Vagina (tissue), 2 donors: ENCODE data around the gene SLC17A5. TPM values are rescaled to one million over a fixed set of nuclear protein-coding genes. Genes with fewer than 3 reads are reported as not detected.

ENCODE experiments used
- DNase-seq, 2 donors: peaks; one replicate each; pipeline ENCODE4 v3.0.0-alpha.2; 2017; ENCODE audit errors: extremely low spot score in 2 of 2
- H3K27ac ChIP-seq: fragments of 200-600 bp; sonication (generic); one replicate; pipeline ENCODE4 v1.5.1; 2019
- H3K27me3 ChIP-seq: fragments of 200-600 bp; sonication (generic); one replicate; pipeline ENCODE4 v1.5.1; 2019
- H3K36me3 ChIP-seq, 2 donors: fragments of 200-600 bp; sonication (generic); one replicate each; pipeline ENCODE4 v1.5.1; 2017 to 2019
- H3K4me1 ChIP-seq: fragments of 200-600 bp; sonication (generic); one replicate; pipeline ENCODE4 v1.5.1; 2019
- H3K4me3 ChIP-seq, 2 donors: fragments of 200-600 bp; sonication (generic); 1 replicate in 1 of 2; 2 replicates in 1 of 2; pipeline ENCODE4 v1.5.1; 2016 to 2019
- H3K9me3 ChIP-seq: fragments of 200-600 bp; sonication (generic); one replicate; pipeline ENCODE4 v1.5.1; 2019
- CTCF ChIP-seq, 3 experiments: fragments of 450-650 bp in 2 of 3; fragments of 200-600 bp in 1 of 3; sonication (generic) in 1 of 3; IDR thresholded peaks; one replicate each; pipeline ENCODE4 v1.5.1; 2017 to 2019; ENCODE audit warnings: antibody characterized with exemption in 3 of 3, mild to moderate bottlenecking in 2 of 3, moderate library complexity in 2 of 3
- POLR2A ChIP-seq, 2 donors: fragments of 450-650 bp; IDR thresholded peaks; one replicate each; pipeline ENCODE4 v1.6.1; 2017; ENCODE audit warnings: antibody characterized with exemption in 2 of 2, mild to moderate bottlenecking in 2 of 2, moderate library complexity in 2 of 2
- POLR2AphosphoS5 ChIP-seq, 2 donors: sonication (generic); formaldehyde crosslinking; IDR thresholded peaks; one replicate each; pipeline ENCODE4 v1.9.0; 2017; ENCODE audit warnings: antibody characterized with exemption in 2 of 2, mild to moderate bottlenecking in 2 of 2, low read depth in 1 of 2; ENCODE audit not compliant: insufficient read depth in 1 of 2
- intact Hi-C: fragments of 100-400 bp; cut with DNase I; formaldehyde crosslinking; loops from one replicate; pipeline ENCODE4 v1.15.1; 2023
- small RNA-seq: library from RNA; depleted of rRNA; stranded (forward); fragments of <200 nt; gene quantifications from one replicate; pipeline ENCODE3, GENCODE V24; 2016
- total RNA-seq: library from RNA; depleted of rRNA; stranded (reverse); fragments of >200 nt; gene quantifications from one replicate; pipeline ENCODE4 v1.2.3, GENCODE V29; 2016

The SLC17A5 gene
- total RNA-seq, 1 donor from 2014 or later: 10.1 TPM

- intact Hi-C loops: no loop called here
- Histone ChIP-seq H3K27ac (no peak overlapping the region), H3K4me1 (no peaks in the 10 kb centered on the region), H3K9me3 (no peaks in the 10 kb centered on the region), H3K36me3 (no peaks in the 10 kb centered on the region), H3K27me3 (no peaks in the 10 kb centered on the region), H3K4me3 (no peak overlapping the region)
- no peak for DNase-seq
- TF ChIP-seq POLR2A (IDR thresholded peaks at IDR 0.05) (no peak), POLR2AphosphoS5 (IDR thresholded peaks at IDR 0.05; ENCODE audit: insufficient read depth in 1 of 2, low read depth in 1 of 2) (no peak), CTCF (IDR thresholded peaks at IDR 0.05) (no peak)
Measured at GRCh38 chr6:73548458-73549446, 105.0 kb downstream of the SLC17A5 start.

GRCh38 chr6:73547036-73547435 lies 106.8 kb downstream of the SLC17A5 start:
- H3K27me3 ChIP-seq: no peaks in the 10 kb centered on the region
- H3K4me1 ChIP-seq: no peaks in the 10 kb centered on the region
- no peaks in the 10 kb centered on the region for H3K9me3 ChIP-seq
- no peak for DNase-seq
- TF ChIP-seq CTCF (IDR thresholded peaks at IDR 0.05): no peak
- TF ChIP-seq POLR2A (IDR thresholded peaks at IDR 0.05): no peak
- no peak for TF ChIP-seq POLR2AphosphoS5 (IDR thresholded peaks at IDR 0.05; ENCODE audit: insufficient read depth in 1 of 2, low read depth in 1 of 2)
- H3K4me3 ChIP-seq: no peak overlapping the region
- no peak overlapping the region for H3K27ac ChIP-seq
- no peaks in the 10 kb centered on the region for H3K36me3 ChIP-seq
- intact Hi-C loops: no loop called here

Small RNA genes lying within 50 kb of the gene (small RNA-seq; reads per million reads assigned to genes)
- not detected for gene RPS27P15

Other genes with a start within 250 kb of the SLC17A5 start
- gene CGAS, start 201.7 kb downstream of the SLC17A5 start, total RNA-seq: 8.3 TPM
- gene MTO1, start 192.3 kb downstream of the SLC17A5 start, total RNA-seq: 26.0 TPM
- gene EEF1A1, start 133.0 kb downstream of the SLC17A5 start, total RNA-seq: 8,108 TPM
- 29.0 TPM for gene CD109, start 42.2 kb upstream of the SLC17A5 start, total RNA-seq